Stimulated activated CD4-positive, alpha-beta T cell treated with anti-CD3 and anti-CD28 coated beads, Interleukin-1b, Interleukin-23, amount 100 ng/mL, for 4 hours (primary cell): Measurements from ENCODE around the gene GARRE1.
"Not testable (repeated sequence)": the region's sequence is repeated elsewhere in the genome, so short reads cannot be mapped to it uniquely, and the experiment has no call there.

Source experiments
- DNase-seq, 2 donors: peaks; one replicate each; pipeline ENCODE4 v3.0.0-alpha.2; 2020; ENCODE audit warnings: low read depth in 2 of 2

Gene GARRE1

DNA sequence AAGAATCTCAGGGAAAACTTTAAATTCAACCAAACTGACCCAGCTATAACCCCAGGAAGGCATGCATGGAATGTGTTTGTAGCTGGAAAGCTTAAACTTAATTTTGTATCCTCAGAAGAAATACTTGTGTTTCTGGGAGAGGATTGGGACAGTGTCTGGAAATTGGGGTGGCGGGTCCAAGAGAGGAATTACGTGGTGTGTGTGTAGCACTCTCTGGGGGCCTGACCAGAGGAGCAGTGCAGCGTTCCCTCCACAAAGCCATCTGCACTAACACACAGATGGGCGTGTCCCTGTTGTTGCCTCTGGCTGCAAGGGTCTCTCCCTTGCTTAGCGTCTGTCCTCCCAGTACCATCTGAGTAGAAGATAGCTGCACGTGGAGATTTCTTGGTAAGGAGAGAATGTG lies 6.4 kb downstream of the GARRE1 start:
- DNase-seq, result no peak

DNA sequence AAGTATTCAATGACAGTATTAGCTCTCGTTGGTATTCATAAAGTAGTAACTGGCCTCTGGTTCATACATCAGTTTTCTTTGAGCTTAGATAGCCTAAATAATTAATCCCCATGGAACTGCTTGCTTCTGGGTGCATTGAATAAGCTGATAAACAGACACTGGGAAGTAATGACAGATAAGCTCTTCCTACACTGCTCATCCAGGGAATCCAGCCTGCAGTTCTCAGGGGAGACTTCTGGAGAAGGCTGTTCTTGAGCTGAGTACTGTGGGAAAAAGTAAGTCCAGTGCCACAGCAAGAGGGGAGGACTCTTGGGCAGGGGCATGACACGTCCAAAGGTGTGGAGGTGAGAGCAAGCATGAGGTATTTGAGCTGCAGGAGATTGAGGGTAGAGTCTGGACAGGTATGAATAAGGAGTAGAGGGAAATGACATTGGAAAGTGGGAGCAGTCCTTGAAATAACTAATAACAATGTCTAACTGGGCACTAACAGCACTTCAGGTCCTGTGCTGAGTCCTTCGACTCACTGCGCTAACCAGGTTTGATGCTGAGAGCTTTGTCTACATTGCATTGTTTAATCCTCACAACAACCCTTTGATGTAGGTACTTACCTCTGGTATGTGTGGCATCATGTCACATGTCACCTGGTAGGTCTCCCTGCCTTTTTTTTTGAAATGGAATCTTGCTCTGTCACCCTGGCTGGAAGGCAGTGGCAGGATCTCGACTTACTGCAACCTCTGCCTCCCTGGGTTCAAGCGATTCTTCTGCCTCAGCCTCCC lies 7.2 kb downstream of the GARRE1 start:
- no peak for DNase-seq

DNA sequence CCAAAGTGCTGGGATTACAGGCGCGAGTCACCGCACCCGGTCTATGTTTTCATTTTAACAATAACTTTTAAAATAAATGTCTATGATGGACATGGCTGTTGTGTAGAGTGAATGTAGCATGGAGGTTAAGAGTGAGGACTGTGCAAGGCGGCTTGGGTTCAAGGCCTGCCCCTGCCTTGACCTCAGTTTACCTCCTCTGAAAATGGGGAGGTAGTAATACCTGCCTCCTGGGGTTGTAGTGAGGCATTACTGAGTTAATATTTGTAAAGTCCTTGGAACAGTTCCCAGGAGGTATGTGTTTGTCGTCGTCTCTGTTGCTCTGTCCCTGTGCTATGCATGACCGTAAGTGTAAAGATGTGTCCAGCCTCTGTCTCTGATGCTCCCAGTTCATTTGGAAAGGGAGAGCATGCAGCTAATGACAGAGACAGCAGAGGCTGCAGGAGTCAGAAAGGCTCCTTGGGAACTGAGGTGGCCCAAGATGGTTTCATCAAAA lies 9.4 kb downstream of the GARRE1 start:
- no peak for DNase-seq

DNA sequence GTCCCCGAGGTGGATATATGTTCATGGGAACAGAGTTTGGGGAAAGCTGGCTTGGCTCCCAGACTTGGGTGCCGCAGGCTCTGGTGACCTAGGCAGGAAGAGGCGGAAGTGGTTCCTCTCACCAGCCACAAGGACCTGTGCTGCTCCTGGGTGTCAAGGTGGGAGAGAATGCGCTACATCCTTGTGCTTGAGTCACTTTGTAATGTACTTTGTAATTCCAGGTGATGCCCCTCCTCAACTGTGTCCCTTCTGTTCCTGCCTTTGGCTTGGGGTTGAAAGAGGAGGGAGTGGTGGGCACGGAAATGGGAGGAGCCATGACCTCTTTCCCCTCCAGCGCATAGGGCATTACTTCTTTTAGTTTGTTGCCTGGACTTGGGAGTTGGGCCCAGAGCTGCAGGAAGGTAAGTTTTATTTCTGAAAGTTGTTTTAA lies 10.9 kb downstream of the GARRE1 start:
- DNase-seq, result no peak

DNA sequence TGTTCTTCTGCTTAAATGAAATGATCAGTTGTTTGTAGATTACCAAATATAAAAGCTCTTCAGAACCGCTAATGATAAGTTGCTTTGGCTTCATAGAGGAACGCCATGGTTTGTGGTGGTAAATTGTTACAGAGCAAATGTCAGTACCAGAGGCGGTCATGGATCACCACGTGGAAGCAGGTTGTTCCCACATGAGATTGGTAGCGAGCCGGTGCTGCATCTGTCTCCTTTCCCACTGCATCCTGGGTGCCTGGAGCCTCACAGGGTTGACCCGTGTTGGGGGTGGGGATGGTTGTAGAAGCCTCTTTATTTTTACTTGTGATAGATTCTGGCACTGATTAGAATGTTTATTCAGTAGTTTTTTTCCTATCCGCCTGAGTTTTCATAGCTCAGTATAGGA lies 14.7 kb downstream of the GARRE1 start:
- DNase-seq, result no peak

DNA sequence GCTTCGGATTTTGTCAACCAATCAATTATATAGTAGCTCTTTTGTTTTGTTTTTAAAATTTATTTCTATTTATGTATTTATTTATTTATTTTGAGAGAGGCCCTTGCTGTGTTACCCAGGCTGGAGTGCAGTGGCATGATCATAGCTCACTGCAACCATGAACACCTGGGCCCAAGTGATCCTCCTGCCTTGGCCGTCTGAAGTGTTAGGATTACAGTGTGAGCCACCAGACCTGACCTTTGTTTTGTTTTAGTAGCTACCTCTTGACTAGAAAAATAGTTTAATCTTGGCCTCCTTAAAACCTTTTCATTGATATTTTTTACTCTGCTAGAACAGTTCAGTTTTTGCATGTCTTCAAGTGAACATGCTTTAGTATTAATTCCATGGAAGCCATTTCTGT lies 15.1 kb downstream of the GARRE1 start:
- no peak for DNase-seq

DNA sequence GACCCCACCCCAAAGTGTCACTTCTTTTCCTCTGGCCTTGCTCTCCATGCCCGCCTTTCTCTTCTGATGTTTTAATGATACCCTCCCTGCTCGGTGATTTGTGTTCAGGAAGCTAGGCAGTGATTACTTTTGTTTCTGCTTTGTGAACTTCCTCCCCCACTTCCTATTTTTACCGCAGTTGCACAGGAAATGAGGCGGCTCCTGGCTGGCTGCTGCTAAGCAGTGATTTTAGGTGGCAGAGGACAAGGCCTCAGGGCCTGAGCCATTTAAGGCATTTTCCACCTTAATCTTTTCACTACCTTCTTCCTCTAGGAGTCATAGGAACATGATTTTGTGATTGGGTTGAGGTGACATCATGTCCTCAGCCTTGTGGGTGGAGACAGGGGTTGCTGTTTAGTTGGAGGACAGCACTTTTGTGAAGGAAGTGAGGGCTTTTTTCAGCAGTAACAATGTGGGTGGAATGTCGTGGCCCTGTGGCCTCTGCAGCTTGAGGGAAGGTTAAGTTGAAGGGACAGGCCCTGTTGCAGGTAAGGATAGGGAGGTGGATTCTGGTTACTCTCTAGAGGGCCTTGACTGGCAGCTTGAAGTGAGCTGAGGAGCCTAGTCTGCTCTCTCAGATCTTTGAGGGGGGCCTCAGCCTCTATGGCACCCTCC lies 15.7 kb downstream of the GARRE1 start:
- peak; percentile 16 to 51 for DNase-seq

DNA sequence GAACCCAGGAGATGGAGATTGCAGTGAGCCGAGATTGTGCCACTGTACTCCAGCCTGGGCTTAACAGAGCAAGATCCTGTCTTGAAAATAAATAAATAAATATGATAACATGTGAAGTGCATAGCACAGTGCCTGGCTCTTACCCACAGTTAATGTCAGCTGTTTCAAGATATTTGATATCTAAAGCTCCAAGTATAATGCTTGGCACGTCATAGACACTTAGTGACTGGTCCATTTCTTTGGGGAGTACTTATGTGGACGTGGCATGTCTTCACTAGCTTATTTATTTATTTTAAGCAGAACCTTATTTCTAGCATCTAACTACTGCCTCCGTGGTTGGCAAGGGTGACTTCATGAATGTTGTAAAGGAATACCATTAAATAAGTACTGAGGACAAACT lies 18.8 kb downstream of the GARRE1 start:
- no peak for DNase-seq

DNA sequence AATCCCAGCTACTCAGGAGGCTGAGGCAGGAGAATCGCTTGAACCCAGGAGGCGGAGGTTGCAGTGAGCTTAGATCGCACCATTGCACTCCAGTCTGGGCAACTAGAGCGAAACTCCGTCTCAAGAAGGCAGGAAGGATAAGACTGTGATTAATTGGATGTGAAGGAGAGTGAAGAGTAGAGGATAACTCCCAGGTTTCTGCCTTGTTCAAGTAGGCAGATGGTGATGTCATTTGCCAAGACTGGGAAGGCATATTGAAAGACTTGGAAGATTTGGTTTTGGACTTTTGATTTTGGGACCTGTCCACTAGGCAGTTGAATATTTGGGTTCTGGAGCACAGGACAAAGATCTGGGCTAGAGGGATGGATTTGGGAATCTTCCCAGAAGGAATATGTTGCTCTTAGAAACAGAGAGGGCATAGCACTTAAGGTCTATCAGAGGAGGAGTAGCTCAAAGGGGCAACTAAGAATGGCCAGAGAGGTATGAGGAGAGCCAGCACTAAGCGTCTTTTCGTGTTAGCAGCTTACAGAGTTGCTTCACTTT lies 20.0 kb downstream of the GARRE1 start:
- DNase-seq, result no peak

DNA sequence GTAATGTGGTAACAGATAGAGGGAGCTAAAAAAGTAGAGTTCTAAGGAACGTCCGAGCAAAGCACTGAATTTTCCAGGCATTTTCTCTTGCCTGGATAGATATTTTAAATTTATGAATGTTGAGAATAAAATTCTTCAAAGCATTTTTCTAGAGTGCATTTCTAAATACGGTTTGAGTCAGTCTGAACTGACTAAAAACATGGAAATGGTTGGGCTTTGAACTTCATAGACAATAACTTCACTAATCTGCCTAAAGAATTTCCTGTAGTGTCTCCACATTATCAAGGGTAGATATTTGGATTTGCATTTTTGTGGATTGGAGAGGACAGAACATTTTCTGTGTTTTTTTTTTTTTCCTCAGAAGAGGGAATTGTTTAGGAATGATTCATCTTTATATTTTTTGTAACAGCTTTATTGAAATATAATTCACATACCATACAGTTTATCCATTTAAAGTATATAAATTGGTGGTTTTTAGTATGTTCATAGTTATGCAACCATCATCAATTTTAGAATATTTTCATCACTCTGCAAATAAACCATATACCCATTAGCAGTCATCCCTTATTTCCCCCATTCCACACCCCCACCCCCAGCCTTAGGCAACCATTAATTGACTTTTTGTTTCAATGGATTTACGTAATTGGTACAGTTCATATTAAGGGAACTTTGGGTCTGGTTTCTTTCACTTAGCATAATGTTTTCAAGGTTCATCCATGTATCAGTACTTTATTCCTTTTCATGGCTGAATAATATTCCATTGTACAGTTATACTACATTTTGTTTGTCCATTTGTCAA lies 20.7 kb downstream of the GARRE1 start:
- DNase-seq, result no peak

DNA sequence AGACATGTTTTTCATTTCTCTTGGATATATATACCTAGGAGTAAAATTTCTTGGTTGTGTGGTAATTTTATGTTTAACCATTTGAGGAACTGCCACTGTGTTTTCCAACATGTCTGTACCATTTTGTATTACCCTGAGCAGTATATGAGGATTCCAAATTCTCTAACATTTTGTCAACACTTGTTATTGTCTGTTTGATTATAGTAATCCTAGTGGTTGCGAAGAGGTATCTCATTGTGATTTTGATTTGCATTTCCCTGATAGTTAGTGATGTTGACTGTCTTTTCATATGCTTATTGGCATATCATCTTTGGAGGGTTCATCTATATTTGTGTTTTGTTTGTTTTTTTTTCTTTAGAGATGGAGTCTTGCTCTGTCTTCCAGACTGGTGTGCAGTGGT lies 21.4 kb downstream of the GARRE1 start:
- no peak for DNase-seq

DNA sequence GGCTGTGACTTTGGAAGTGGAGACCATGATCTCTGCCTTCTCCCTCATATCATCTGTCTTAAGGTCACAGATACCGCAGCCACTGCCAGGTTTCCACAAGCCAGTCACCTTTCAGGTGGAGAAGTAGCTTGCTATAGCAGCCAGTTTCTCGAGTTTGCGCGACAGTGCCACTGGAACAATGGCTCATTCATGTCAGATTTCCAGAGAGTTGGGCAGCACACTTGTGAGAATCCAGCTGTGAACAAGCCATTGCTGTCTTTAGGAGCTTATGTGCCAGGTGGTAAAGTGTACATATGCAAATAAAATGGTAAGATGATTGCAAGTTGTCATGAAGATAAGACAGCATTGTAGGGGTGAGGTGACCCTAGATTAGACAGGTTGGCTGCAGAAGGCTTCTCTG lies 22.3 kb downstream of the GARRE1 start:
- no peak for DNase-seq

DNA sequence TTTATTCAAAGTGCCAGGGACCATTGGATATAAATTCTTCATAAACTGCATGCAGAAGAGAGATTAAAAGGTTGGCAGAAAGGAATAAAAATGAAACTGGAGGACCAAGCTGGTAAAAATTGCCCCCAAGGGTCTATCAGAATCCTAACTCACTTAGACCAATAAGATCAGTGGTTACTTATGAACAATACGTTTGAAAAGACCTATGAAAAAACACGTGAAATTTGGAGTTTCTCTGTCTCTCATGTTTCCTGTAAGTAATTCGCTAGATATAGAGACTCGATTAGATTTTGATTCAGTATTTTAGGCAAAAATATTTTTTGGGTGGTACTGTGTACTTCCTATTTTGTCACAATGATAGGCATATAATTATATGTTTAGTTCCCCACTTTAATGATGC lies 22.9 kb downstream of the GARRE1 start:
- DNase-seq, result no peak

DNA sequence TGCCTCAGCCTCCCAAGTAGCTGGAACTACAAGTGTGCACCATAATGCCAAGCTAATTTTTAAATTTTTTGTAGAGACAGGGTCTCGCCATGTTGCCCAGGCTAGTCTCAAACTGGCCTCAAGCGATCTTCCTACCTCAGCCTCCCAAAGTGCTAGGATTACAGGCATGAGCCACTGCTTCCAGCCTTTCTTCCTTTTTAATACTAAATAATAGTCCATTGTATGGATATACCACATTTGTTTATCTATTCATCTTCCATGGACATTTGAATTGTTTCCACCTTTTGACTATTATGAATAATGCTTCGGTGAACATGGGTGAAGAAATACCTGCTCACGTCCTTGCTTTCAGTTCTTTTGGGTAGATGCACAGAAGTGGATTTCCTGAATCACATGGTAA lies 24.4 kb downstream of the GARRE1 start:
- DNase-seq, result no peak

DNA sequence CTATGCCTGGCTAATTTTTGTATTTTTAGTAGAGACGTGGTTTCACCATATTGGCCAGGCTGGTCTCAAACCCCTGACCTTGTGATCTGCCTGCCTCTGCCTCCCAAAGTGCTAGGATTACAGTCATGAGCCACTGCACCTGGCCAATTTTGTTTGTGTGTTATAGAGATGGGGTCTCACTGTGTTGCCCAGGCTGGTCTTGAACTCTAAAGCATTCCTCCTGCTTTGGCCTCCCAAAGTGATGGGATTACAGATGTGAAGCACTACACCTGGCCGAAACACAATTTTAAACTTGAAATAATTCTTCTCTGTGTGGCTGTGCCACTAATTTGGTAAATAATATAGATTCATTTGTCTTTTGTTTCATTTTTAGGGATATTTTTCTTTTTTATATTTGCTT lies 27.1 kb downstream of the GARRE1 start:
- DNase-seq, result not testable (repeated sequence)

DNA sequence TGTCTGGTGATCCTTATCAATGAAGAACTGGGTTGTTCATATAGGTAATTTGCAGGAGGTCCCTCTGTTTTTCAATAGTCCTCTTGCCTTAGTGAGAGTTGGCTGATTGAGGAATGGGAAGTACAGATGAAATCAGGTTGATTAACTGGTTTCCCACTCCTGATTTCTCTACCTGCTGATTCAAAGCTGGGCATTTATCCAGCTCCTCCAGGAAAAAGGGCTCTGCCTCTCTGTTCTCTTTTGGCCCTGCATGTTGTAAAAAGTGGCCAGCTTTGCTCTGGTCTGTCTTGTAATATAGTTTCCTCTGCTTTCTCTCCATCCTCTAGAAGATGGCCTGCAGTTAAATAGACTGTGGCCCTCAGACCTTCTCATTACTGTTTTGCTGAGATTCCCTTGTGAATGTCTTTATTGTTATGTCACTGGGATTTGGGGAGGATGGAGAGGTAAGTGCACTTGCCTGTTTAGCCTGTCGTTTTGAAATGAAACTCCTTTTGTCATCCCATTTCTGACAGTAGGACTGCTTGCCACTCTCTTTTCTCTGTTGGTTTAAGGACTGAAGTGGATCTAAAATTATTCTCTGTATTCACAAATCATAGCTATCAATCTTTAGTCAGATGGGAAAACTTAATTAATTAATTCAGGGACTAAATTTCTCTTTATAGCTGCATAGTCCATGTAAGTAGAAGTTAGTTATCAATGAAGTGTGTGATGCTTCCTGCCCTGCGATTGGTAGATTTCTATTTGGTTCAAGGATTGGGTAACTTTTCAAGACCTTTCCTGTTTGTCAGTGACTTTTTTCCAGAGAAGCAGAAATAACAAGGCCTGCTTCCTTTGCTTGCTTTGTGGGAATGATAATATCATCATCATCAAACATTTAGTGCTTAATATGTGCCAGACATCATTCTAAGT lies 28.5 kb downstream of the GARRE1 start:
- DNase-seq, result no peak

DNA sequence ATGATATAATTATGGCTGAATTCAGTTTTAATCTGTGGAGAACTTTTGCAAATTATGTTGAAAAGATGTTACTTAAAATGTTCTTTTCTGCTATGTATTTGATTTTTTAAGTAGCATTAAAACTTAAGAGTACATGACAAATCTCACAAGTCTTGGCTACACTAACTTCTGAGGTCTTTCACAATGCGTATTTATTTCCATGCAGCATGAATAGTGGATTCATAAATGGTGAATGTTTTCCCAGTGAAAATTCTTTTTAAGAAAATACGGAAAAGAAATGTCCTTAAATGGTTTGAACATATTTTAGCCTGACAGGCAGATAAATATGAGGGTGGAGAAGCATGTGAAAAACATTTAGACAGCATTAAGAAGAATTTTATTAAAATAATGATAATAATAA lies 30.2 kb downstream of the GARRE1 start:
- DNase-seq, result no peak

DNA sequence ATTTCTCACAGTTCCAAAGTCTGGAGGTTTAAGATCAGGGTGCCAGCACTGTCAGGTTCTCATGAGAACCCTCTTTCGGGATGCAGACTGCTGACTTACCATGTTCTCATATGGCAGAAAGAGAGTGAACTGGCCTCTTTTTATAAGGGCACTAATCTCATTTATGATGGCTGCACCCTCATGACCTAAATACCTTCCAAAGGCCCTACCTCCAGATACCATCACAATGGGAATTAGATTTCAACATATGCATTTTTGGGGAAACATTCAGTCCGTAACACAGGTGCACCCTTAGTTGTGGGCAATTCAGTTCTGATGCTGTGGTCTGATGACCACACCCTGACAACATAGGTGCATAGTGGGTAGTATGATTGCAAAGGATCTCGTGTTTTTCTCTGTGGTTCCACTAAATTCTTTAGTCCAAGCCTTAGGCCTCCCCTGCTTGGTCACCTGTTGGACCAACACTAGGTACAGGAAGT lies 33.3 kb downstream of the GARRE1 start:
- no peak for DNase-seq

DNA sequence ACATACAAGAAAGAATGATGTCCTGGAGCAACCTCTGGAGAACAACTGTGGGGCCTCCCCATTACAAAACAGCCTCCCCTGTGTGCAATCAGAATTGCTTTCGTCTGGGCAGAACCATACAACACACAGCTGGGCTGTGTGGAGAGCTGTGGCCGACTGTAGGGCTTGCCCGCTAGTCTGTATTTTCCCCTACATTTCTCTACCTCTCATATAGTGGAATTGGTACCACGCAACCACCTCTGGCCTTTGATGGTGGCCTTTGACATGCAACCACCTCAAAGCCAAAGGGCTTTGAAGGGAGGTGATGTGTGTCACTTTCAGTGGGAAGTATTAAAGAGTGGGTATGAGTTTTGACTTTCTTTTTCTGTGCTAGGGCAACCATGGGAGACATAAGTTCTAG lies 34.0 kb downstream of the GARRE1 start:
- no peak for DNase-seq

DNA sequence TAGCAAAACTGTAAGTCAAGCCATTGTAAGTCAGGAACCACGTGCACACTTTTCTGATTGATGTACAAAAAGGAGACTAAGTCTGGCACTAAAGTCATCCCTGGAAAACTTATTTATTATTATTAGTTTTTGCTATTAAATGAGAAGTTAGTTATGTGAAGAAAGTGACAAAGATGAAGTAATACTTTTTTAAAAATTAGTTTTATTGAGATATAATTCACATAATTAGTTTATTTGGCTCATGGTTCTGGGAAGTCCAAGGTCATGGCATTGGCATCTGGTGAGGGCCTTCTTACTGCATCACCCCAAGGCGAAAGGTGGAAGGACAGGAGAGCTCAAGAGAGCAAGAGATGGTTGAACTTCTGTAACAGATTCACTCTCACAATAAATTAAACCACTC lies 36.9 kb downstream of the GARRE1 start:
- DNase-seq, result no peak

DNA sequence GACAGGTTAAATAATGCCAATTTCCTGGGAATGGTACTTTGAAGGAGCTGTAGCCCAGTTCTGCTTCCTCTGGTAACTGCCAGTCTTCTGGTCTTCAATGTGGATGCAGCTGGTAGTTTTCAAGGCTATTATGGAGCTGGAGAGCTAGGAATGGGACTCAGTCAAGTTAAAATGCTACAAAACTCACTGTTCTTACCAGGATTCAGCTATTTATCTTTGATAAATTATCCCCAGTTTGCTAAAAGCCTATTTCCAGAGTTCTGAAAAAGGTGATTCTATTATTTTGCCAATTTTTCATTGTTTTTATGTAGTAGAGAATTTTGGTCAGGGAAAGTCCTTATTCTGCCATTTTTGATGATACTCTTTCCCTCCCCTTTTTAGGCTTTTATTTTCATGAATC lies 40.7 kb downstream of the GARRE1 start:
- no peak for DNase-seq
